Ramos (cell line): ENCODE measurements around the gene CHMP1A.
"Not testable (repeated sequence)": the region's sequence is repeated elsewhere in the genome, so short reads cannot be mapped to it uniquely, and the experiment has no call there.

Experiments
- in situ Hi-C: fragments of 300-500 bp; cut with MboI; formaldehyde crosslinking; loops from one replicate; pipeline ENCODE4 v1.14.3; 2022; ENCODE audit warnings: low sequenced_read_pairs; ENCODE audit not compliant: unreplicated experiment

Gene CHMP1A

DNA sequence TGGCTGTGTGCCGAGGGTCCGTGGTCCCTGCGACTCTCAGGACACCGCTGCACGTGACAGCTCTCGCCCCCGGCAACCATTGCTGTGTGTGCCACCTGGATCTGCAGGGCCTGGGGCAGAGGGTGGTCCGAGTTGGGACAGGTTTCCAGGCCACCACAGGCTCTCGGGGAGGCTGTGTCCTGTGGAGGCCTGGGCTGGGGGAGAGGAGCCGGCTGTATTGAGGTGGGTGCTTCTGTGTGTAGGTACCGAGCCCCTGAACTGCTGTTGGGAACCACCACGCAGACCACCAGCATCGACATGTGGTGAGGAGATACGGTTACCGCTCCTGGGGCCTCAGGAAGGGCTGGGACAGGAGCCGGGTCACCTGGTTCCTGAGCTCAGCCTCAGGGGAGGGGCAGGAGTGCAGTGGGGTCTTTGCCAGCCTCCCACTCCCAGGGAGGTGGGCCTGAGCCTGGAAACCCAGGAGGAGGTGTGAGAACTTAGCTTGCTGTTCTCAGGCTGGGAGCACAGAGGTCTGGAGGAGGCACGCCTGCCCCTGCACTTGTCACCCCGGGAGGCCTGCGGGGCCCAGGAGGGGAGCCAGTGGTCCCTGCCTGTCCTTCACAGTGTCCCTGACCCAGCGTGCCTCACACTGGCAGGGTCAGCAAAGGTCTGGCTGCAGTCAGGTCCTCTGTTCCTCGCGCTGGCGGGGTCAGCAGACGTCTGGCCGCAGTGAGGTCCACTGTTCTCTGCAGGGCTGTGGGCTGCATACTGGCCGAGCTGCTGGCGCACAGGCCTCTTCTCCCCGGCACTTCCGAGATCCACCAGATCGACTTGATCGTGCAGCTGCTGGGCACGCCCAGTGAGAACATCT lies 36.6 kb upstream of the CHMP1A start:
- in situ Hi-C loops = no loop called here

DNA sequence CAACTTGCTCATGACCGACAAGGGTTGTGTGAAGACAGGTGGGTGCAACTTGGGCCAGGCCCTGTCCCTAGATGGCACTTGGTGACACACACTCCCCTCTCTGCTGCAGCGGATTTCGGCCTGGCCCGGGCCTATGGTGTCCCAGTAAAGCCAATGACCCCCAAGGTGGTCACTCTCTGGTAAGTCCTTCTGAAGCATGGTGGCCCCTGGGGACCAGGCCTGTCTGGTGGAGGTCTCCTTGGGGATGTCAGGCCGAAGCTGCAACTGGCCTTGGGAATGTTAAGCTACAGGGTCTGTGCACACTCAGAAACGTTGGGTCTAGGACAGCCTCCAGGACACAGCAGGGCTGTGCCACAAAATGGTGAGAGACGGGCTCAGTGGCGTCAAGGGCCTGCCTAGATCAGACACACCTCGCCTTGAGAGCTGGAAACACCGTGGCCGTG lies 35.8 kb upstream of the CHMP1A start:
- in situ Hi-C loops = no loop called here

DNA sequence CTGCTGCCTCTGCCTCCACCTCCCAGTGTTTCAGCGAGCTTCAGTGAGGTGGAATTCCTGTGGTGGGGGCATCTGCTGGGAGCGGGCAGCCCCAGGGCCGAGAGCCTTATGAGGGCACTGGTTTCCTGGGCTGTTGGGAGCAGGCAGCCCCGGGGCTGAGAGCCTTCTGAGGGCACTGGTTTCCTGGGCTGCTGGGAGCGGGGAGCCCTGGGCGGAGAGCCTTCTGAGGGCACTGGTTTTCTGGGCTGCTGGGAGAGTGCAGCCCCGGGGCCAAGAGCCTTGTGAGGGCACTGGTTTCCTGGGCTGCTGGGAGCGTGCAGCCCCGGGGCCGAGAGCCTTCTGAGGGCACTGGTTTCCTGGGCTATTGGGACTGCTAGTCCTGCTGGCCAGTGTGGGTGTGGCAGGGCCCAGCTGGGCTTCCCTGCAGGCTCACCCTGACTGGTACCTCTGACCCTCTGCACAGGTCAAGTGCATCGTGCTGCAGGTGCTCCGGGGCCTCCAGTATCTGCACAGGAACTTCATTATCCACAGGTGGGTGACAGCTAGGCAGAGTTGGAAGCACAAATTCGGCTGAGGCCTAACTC lies 34.6 kb upstream of the CHMP1A start:
- in situ Hi-C loops = no loop called here

DNA sequence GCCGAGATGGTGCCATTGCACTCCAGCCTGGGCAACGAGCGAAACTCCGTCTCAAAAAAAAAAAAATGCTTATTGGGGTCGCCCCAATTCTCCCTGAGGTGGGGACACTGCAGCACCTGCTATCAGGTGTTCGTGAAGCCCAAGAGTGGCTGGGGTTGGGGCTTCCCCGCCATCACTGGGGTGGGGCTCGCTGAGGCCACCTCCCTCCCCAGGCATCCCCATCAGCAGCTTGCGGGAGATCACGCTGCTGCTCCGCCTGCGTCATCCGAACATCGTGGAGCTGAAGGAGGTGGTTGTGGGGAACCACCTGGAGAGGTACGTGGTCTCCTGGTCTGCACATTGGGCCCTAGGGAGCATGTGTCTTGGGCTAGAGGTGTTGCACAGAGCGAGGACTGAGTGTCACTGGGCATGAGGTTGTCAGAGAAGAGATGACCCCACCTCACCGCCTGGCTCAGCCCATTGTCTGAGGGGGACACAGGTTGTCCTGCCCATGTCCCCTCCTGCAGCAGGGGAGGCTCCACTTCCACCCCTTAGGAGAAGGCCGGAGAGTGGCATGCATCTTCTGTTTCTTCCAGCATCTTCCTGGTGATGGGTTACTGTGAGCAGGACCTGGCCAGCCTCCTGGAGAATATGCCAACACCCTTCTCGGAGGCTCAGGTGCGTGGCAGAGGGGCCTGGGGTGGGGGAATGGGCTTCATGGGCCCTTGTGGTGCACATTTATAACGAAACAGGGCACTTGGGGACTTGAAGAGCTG lies 33.9 kb upstream of the CHMP1A start:
- in situ Hi-C loops = no loop called here

- in situ Hi-C loops = no loop called here
Observed at GRCh38 chr16:89690392-89690901, 32.9 kb upstream of the CHMP1A start.

DNA sequence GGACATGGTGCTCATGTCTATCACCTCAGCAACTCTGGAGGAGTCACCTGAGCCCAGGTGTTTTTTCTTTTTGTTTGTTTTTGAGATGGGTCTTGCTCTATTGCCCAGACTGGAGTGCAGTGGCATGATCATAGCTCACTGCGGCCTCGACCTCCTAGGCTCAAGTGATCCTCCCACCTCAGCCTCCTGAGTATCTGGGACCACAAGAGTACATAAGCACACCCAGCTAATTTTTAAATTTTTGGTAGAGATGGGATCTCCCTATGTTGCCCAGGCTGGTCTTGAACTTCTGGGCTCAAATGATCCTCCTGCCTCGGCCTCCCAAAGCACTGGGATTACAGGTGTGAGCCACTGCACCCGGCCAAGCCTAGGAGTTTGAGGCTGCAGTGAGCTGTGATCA lies 32.1 kb upstream of the CHMP1A start:
- in situ Hi-C loops = not testable (repeated sequence)

DNA sequence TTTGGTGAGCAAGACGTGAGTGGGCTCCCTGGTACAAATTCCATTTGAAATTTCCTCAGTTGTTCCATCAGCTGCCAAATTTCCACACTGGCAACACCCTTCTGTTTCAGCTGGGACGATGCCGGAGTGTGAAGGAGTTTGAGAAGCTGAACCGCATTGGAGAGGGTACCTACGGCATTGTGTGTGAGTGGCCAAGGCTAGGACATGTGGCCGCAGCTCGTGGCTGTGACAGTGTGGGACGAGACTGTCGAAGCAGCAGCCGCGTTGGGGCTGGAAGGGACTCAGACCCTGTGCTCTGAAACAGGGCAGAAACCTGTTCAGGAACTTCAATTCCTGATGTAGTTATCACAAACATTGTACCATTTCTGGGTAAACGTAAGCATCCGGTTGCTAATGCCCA lies 31.6 kb upstream of the CHMP1A start:
- in situ Hi-C loops = no loop called here

GRCh38 chr16:89688395-89688794 lies 30.9 kb upstream of the CHMP1A start:
- in situ Hi-C loops = no loop called here

DNA sequence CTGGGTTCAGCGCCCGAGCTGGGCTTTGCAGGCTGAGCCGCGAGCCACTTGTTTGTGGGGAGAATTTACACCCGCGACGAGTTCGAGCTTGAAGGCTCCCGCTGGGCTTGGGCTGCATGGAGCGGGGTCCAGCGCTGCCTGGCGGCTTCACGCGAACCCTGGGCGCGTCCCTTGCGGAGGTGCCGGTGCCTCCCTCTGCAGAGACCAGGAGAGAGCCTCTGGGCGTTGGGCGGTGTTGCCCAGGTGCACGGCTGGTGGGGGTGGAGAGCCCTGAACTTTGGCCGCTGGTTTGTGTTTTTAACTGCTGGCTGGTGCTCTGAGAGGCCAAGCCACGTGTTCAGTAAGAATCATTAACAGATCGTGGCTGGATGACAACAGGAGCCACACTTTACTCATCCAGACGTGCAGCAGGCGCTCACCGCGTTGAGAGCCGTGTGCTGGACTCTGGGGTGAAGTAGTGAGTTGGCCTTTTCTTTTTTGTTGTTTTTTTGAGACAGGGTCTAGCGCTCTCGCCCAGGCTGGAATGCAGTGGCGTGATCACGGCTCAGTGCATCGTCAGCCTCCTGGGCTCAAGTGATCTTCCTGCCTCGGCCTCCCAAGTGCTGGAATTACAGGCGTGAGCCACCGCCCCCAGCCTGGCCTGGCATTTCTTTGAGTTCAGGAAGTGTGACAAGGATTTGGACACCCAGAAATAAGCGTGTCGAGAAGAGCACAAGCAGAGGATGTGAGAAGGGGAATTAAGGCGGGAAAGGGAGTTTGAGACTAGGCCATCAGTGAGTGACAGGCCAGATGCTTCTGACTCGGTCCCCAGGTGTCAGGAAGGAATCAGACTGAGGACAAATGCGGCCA lies 29.8 kb upstream of the CHMP1A start:
- in situ Hi-C loops = no loop called here

- in situ Hi-C loops = no loop called here
Observed at GRCh38 chr16:89686520-89687091, 29.1 kb upstream of the CHMP1A start, which contains the start of gene CDK10. TSS of gene CDK10 (plus strand) at chr16:89686689. CDS start at chr16:89686711, 22 bp downstream.

DNA sequence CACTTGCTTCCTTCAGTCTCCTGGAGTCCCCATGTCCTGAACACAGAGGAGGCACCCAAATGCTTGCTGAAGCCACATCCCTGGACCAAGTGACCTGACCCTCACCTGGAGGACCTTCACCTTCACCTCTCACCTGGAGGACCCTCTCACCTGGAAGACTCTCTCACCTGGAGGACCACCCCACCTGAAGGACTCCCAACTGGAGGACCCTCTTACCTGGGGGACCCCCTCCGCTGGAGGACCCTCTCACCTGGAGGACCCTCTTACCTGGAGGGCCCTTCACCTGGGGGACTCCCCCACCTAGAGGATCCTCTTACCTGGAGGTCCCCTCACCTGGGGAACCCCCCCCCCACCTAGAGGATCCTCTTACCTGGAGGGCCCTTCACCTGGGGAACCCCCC lies 28.4 kb upstream of the CHMP1A start:
- in situ Hi-C loops = no loop called here

DNA sequence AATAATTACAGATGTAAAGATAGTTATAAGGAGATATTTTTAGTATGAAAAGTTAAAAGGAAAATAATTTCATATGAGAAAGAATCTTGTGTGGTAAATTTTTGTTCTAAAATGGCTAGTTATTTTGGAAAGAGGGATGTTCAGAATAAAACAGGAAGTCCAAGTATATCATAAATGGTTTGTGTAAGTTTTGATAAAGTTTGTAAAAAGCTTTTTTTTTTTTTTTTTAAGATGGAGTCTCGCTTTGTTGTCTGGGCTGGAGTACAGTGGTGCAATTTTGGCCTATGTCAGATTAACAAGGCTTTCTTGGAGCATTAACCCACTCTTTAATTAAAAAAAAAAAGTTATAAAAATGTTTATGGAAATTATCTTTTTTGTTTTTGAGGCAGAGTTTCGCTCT lies 20.8 kb upstream of the CHMP1A start:
- in situ Hi-C loops = no loop called here

GRCh38 chr16:89672177-89672941 lies 14.9 kb upstream of the CHMP1A start:
- in situ Hi-C loops = no loop called here

GRCh38 chr16:89671565-89671964 lies 14.1 kb upstream of the CHMP1A start:
- in situ Hi-C loops = not testable (repeated sequence)

DNA sequence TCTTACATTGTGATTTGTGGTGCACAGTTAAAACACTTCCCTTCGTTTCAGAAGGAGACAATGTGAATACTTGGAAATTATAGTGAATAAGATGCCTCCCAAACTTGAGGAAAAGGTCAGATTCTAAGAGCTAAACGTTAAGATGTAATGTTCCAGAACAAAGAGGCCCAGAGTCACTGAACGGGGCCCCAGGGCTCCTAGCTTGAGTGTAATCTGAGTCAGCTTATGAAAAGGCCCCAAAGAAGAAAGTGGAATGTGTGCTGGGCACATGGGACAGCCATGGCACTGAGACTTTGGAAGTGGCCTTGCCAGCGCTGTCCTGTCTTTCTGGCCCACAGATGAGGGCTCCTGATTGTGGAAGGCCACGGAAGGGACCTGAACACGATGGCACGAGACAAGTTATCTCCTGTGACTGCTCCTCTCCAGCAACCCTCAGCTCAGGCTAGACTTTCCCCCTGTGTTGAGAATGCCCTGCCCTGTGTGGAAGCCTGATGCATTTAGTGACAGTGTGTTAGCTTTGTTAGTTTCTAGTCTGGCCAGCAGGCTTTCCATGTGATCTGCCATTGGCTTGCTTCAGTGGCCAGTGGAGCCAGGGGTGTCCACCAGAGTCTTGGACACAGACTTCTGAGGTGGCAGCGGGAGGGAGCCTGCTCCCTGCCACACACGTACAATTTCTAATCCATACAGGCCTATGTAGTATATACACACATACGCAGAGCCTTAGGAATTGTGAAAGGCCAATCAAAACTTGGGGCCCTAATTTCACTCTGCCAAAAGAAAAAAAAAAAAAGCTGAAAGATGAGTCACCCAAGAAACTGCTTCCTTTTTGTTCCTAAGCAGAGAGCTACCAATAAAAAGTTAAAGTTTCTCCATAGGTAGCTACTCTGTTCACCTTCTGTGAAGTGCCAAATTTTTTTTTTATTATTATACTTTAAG lies 13.3 kb upstream of the CHMP1A start:
- in situ Hi-C loops = no loop called here

GRCh38 chr16:89669755-89670154 lies 12.2 kb upstream of the CHMP1A start:
- in situ Hi-C loops = no loop called here

DNA sequence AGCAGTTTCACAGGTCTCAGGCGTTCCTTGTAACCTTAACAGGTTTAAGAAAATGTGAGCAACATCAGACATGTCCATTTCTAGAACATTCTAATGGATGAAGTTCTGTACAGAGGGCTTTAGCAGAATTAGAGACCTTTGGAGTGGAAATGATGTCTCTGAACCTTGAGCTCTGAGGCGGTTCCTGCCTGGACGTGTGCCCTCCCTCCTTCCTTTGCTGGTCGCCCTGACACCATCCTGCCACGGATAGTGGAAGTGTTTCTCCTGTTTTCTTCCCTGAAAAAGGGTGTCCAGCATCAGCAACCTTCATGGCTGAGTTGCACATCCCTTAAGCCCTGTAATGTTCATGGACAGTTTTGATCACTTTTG lies 11.3 kb upstream of the CHMP1A start:
- in situ Hi-C loops = no loop called here

DNA sequence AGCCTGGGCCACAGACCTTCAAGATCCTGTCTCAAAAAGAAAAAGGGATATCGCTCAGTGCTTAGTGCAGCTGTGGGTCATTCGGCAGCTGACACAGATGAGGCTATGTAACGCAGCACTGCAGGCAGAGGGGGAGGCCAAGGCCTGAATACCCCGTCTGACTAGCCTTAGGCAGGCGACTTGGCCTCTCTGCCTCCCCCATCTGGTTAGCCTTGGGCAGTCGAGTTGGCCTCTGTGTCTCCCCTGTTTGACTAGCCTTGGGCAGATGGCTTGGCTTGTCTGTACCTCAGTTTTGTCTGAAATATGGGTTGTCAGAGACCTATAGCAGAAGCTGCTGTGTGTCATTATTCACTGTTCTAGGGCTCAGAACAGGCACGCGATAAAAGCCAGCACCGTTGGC lies 10.1 kb upstream of the CHMP1A start:
- in situ Hi-C loops = no loop called here
